ENCODE measurements around the gene ACYP2.

The ACYP2 gene

GRCh38 chr2:54330926-54331835, 215.8 kb downstream of the ACYP2 start:
- no peaks in the 10 kb centered on the region for H3K27me3 Mint-ChIP-seq
- H3K9me3 Mint-ChIP-seq = no peaks in the 10 kb centered on the region
- H3K4me3 Mint-ChIP-seq = peak overlapping the region; percentile 90
- ATAC-seq (ENCODE audit: low read depth) = peak; percentile 77
- peak; percentile 29 to 49 for DNase-seq (ENCODE audit: low spot score in 2 of 2)
- H3K36me3 Mint-ChIP-seq = no peaks in the 10 kb centered on the region
- peaks cover 17% of the 10 kb centered on the region for H3K4me1 Mint-ChIP-seq
- peak overlapping the region; percentile 96 for H3K27ac Mint-ChIP-seq

- H3K36me3 Mint-ChIP-seq = no peaks in the 10 kb centered on the region
- H3K27ac Mint-ChIP-seq = peak overlapping the region; percentile 96
- DNase-seq (ENCODE audit: low spot score in 2 of 2) (no peak), ATAC-seq (ENCODE audit: low read depth) (no peak)
- no peaks in the 10 kb centered on the region for H3K27me3 Mint-ChIP-seq
- no peaks in the 10 kb centered on the region for H3K9me3 Mint-ChIP-seq
- H3K4me3 Mint-ChIP-seq = no peak overlapping the region
- H3K4me1 Mint-ChIP-seq = peaks cover 17% of the 10 kb centered on the region
Observed at GRCh38 chr2:54332386-54332785, 217.0 kb downstream of the ACYP2 start.

- H3K9me3 Mint-ChIP-seq = no peaks in the 10 kb centered on the region
- DNase-seq (ENCODE audit: low spot score in 2 of 2) = no peak
- no peaks in the 10 kb centered on the region for H3K36me3 Mint-ChIP-seq
- peaks cover 4% of the 10 kb centered on the region for H3K4me1 Mint-ChIP-seq
- H3K4me3 Mint-ChIP-seq = no peak overlapping the region
- no peak for ATAC-seq (ENCODE audit: low read depth)
- no peak overlapping the region for H3K27ac Mint-ChIP-seq
- H3K27me3 Mint-ChIP-seq = no peaks in the 10 kb centered on the region
Observed at GRCh38 chr2:54336136-54336976, 220.9 kb downstream of the ACYP2 start.

- ATAC-seq (ENCODE audit: low read depth) (no peak), DNase-seq (ENCODE audit: low spot score in 2 of 2) (no peak)
- Mint-ChIP-seq H3K4me3 (no peak overlapping the region), H3K27ac (no peak overlapping the region), H3K36me3 (no peaks in the 10 kb centered on the region), H3K4me1 (peaks cover 3% of the 10 kb centered on the region), H3K27me3 (no peaks in the 10 kb centered on the region), H3K9me3 (no peaks in the 10 kb centered on the region)
Observed at GRCh38 chr2:54336977-54337255, 221.5 kb downstream of the ACYP2 start.

GRCh38 chr2:54341656-54342055, 226.2 kb downstream of the ACYP2 start:
- DNase-seq (ENCODE audit: low spot score in 2 of 2) (no peak), ATAC-seq (ENCODE audit: low read depth) (no peak)
- peaks cover 2% of the 10 kb centered on the region for H3K36me3 Mint-ChIP-seq
- no peak overlapping the region for H3K4me3 Mint-ChIP-seq
- peaks cover 1% of the 10 kb centered on the region for H3K9me3 Mint-ChIP-seq
- no peaks in the 10 kb centered on the region for H3K4me1 Mint-ChIP-seq
- H3K27me3 Mint-ChIP-seq = peaks cover 6% of the 10 kb centered on the region
- H3K27ac Mint-ChIP-seq = no peak overlapping the region

GRCh38 chr2:54342603-54343002, 227.2 kb downstream of the ACYP2 start:
- DNase-seq (ENCODE audit: low spot score in 2 of 2) (no peak), ATAC-seq (ENCODE audit: low read depth) (no peak)
- Mint-ChIP-seq H3K36me3 (peaks cover 2% of the 10 kb centered on the region), H3K4me3 (no peak overlapping the region), H3K27ac (no peak overlapping the region), H3K9me3 (peaks cover 1% of the 10 kb centered on the region), H3K4me1 (no peaks in the 10 kb centered on the region), H3K27me3 (peaks cover 6% of the 10 kb centered on the region)

- peaks cover 1% of the 10 kb centered on the region for H3K9me3 Mint-ChIP-seq
- ATAC-seq (ENCODE audit: low read depth) (no peak), DNase-seq (ENCODE audit: low spot score in 2 of 2) (no peak)
- no peaks in the 10 kb centered on the region for H3K4me1 Mint-ChIP-seq
- H3K4me3 Mint-ChIP-seq = no peak overlapping the region
- no peak overlapping the region for H3K27ac Mint-ChIP-seq
- H3K36me3 Mint-ChIP-seq = peaks cover 2% of the 10 kb centered on the region
- peaks cover 10% of the 10 kb centered on the region for H3K27me3 Mint-ChIP-seq
Observed at GRCh38 chr2:54347622-54348021, 232.2 kb downstream of the ACYP2 start.

GRCh38 chr2:54348646-54349045, 233.2 kb downstream of the ACYP2 start:
- H3K4me3 Mint-ChIP-seq = no peak overlapping the region
- peaks cover 2% of the 10 kb centered on the region for H3K36me3 Mint-ChIP-seq
- no peaks in the 10 kb centered on the region for H3K4me1 Mint-ChIP-seq
- H3K9me3 Mint-ChIP-seq = peaks cover 1% of the 10 kb centered on the region
- no peak overlapping the region for H3K27ac Mint-ChIP-seq
- H3K27me3 Mint-ChIP-seq = peaks cover 10% of the 10 kb centered on the region
- no peak for ATAC-seq (ENCODE audit: low read depth)
- DNase-seq (ENCODE audit: low spot score in 2 of 2) = no peak

- no peak for DNase-seq (ENCODE audit: low spot score in 2 of 2)
- ATAC-seq (ENCODE audit: low read depth) = peak; percentile 80
- Mint-ChIP-seq H3K9me3 (peaks cover 1% of the 10 kb centered on the region), H3K27me3 (peaks cover 4% of the 10 kb centered on the region), H3K4me3 (no peak overlapping the region), H3K4me1 (no peaks in the 10 kb centered on the region), H3K36me3 (peaks cover 2% of the 10 kb centered on the region), H3K27ac (no peak overlapping the region)
Observed at GRCh38 chr2:54350426-54350825, 235.0 kb downstream of the ACYP2 start.

- ATAC-seq (ENCODE audit: low read depth) = no peak
Observed at GRCh38 chr2:54353216-54353615, 237.8 kb downstream of the ACYP2 start.

More at GRCh38 chr2:54353216-54353615, 237.8 kb downstream of the ACYP2 start:
- no peak overlapping the region for H3K4me3 Mint-ChIP-seq
- H3K36me3 Mint-ChIP-seq = peaks cover 2% of the 10 kb centered on the region
- no peak overlapping the region for H3K27ac Mint-ChIP-seq
- no peak for DNase-seq (ENCODE audit: low spot score in 2 of 2)
- peaks cover 4% of the 10 kb centered on the region for H3K27me3 Mint-ChIP-seq
- H3K4me1 Mint-ChIP-seq = no peaks in the 10 kb centered on the region
- peaks cover 2% of the 10 kb centered on the region for H3K9me3 Mint-ChIP-seq
